A673 (cell line): Measurements from ENCODE around the gene MYO5B.

ENCODE experiments used
- CTCF ChIP-seq: fragments of 300-800, 200-600 bp; sonication (generic); conservative IDR thresholded peaks from 2 replicates; pipeline ENCODE4 v1.5.1; 2017; ENCODE audit warnings: low read depth, mild to moderate bottlenecking, antibody characterized with exemption, low read length, moderate library complexity, mixed read lengths
- EZH2 ChIP-seq: fragments of 200-600 bp; sonication (generic); IDR thresholded peaks from 2 replicates; pipeline ENCODE4 v1.6.1; 2017; ENCODE audit warnings: borderline replicate concordance, low read depth, mild to moderate bottlenecking, mixed read lengths, antibody characterized with exemption, low read length; ENCODE audit not compliant: poor library complexity, severe bottlenecking

GRCh38 chr18:49922228-49922627 lies 272.7 kb downstream of the MYO5B start:
- TF ChIP-seq EZH2 (no peak), CTCF (no peak)
